HG03571 (cell line): ENCODE measurements around the gene PTPRCAP.
"Not testable (repeated sequence)": the region's sequence is repeated elsewhere in the genome, so short reads cannot be mapped to it uniquely, and the experiment has no call there.

Source experiments
- ATAC-seq: cut with Tn5 transposase; IDR thresholded peaks from one replicate; pipeline ENCODE4 v1.9.1; 2021; ENCODE audit not compliant: unreplicated experiment

PTPRCAP gene

DNA sequence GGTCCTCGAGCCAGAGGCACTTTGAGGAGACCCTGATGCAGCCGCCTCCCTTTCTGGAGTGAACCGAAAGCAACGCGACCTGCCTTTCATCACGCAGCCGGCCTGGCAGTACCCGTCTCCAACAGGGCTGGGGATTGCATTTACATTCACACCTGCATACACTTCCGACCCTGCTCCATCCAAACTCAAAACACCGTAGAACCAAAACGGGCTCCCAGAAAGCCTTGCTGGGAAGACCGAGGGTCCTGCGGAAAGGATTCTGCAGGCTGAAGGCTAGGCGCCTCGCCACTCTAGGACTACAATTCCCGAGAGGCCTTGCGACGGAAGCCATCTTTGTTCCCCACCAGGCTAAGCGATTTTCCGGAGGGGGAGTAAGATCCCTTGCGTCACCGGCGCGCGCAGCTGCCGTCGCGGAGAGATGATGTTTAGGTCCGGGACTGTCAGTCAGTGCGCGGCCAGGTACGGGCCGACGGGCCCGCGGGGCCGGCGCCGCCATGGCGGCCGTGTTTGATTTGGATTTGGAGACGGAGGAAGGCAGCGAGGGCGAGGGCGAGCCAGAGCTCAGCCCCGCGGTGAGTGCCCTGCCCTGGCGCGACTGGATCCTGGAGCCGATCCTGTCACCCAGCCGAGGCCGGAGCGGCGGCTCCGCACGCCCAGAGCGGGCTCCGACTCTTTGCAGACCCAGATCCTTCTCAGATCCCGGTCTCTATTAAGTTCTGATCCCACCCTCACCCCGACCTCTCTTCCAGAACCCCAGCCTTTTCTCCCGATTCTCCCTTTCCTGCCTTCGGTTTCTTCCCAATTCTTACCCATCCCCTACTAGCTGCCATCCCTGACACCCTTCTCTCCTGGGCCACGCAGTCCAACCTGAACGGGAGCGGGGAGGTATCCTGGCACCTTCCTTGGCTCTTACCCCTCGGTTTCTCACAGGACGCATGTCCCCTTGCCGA, 9.2 kb downstream of the PTPRCAP start, which contains the start of gene RPS6KB2:
Gene RPS6KB2, plus strand, starts transcription at position 443 of the 950 bp plus-strand sequence. Its CDS starts 52 bp downstream, at position 495.
- peak; percentile 71 for ATAC-seq

DNA sequence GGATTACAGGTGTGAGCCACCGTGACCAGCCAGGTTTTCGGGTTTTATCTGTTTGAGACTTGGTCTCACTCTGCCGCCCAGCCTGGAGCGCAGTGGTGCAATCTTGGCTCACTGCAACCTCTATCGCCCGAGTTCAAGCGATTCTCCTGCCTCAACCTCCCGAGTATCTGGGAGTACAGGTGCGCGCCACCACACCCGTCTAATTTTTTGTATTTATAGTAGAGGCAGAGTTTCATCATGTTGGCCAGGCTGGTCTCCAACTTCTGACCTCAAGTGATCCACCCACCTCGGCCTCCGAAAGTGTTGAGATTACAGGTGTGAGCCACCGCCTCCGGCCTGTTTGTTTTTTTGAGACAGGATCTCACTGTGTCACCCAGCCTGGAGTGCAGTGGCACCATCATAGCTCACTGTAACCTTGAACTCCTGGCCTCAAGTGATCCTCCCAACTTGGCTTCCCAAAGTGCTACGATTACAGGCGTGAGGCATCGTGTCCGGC, 10.1 kb downstream of the PTPRCAP start:
- not testable (repeated sequence) for ATAC-seq

DNA sequence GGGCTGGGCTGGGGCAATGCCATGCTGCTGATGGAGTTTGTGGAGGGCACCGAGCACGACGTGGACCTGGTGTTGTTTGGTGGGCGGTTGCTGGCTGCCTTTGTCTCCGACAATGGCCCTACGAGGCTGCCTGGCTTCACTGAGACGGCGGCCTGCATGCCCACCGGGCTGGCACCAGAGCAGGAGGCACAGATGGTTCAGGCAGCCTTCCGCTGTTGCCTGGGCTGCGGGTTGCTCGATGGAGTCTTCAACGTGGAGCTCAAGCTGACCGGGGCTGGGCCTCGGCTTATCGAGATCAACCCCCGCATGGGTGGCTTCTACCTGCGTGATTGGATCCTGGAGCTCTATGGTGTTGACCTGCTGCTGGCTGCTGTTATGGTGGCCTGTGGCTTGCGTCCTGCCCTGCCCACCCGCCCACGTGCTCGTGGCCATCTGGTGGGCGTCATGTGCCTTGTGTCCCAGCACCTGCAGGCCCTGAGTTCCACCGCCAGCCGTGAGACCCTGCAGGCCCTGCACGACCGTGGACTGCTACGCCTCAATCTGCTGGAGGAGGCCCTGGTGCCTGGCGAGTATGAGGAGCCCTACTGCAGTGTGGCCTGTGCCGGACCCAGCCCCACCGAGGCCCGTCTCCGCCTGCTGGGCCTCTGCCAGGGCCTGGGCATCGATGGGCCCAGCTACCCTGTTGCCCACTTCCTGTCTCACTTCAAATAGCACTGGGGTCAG, 13.4 kb downstream of the PTPRCAP start:
- no peak for ATAC-seq

DNA sequence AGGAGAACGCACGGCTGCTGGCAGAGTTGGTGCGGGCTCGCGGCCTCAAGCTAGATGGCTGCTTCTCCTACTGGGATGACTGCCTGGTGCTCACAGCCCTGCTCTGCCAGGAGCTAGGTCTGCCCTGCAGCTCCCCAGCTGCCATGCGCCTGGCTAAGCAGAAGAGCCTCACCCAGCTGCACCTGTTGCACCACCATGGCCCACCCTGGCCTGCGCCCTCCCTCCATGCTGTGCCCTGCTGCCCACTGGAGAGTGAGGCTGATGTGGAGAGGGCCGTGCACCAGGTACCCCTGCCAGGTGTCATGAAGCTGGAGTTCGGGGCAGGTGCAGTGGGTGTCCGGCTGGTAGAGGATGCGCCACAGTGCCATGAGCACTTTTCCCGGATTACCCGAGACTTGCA, 14.0 kb downstream of the PTPRCAP start:
- no peak for ATAC-seq

DNA sequence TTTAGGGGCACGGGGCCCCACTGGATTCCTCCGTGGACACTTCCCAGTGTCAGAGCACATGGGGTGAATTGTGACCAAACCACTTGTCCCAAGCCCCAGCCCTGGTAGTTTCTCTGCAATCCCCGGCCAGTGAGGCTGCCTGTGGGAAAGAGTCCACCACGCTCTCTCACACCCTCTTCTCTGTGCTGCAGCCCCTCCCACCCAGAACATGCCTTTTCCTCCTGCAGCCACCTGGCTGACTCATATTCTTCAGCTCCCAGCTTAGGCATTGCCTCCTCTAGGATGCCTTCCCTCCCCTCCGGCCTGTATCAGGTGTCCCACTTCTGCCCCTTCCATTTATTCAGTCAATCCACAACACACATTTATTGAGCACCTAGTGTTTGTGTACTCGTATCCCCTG, 14.6 kb downstream of the PTPRCAP start:
- no peak for ATAC-seq

DNA sequence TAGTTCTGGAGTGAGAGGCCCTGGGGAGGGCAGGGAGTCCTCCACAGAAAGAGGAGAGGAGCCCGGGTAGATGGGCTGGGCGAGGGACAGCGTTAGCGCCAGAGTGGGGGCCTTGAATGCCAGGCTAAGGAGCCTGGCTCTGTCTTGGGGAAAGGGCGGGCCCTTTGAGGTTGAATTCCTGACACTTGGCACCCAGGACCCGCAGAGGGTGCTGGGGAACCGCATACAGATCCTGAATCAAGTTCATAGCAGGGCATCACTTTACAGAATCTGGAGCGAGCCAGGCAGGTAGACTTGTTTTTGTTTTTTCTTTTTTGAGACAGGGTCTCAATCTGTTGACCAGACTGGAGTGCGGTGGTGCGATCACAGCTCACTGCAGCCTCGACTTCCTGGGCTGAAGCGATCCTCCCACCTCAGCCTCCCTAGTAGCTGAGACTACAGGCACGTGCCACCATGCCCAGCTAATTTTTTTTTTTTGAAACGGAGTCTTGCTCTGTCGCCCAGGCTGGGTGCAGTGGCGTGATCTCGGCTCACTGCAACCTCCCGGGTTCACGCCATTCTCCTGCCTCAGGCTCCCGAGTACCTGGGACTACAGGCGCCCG, 16.0 kb downstream of the PTPRCAP start:
- no peak for ATAC-seq

DNA sequence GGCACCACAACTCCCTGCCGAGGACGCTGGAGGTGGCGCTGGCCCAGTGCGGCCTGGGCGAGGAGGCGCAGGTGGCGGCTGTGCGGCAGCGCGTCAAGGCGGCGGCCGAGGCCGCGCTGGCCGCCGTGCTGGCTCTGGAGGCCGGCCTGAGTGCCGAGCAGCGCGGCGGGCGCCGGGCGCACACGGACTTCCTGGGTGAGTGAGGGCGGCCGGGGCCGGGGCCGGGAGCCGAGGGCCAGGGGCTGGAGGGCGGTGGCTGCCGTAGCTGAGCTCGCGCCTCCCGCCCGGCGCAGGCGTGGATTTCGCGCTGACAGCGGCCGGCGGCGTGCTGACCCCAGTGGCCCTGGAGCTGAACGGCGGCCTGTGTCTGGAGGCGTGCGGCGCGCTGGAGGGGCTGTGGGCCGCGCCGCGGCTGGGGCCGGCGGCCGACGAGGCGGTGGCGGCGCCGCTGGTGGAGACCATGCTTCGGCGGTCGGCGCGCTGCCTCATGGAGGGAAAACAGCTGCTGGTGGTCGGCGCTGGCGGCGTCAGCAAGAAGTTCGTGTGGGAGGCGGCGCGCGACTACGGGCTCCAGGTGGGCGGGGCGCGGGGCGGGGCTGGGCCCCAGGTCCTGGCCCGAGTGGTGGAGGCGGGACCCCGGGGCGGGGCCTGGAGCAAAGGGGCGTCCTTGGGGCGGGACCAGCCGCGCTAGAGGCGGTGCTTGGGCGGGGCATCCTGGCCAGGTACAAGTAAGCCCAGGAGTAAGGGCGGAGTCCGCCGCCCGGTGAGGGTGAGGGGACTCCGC, 16.6 kb downstream of the PTPRCAP start:
- peak; percentile 69 for ATAC-seq

DNA sequence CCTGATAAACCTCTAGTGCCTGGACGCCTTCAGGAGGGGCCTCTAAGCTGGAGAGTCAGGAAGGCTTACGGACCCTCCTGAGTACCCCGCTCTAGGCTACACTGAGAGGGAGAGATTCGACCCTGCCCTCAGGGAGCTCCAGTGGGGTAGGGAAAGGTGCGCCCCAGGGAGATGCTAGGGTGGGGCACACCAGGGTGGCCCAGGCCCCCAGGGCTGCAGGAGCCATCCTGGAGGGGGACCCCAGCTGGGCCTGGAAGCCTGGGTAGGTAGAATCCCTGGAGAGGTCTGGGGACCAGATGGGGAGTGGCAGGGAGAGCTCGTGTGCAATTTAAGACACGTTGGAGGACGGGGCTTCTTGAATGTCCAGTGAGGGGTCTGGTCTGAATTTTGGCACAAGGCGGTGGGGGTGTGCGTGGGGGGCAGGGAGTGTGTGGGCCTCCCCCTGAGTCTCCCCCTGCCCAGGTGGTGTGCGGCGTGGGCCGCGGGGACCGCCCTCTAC, 17.3 kb downstream of the PTPRCAP start:
- no peak for ATAC-seq

DNA sequence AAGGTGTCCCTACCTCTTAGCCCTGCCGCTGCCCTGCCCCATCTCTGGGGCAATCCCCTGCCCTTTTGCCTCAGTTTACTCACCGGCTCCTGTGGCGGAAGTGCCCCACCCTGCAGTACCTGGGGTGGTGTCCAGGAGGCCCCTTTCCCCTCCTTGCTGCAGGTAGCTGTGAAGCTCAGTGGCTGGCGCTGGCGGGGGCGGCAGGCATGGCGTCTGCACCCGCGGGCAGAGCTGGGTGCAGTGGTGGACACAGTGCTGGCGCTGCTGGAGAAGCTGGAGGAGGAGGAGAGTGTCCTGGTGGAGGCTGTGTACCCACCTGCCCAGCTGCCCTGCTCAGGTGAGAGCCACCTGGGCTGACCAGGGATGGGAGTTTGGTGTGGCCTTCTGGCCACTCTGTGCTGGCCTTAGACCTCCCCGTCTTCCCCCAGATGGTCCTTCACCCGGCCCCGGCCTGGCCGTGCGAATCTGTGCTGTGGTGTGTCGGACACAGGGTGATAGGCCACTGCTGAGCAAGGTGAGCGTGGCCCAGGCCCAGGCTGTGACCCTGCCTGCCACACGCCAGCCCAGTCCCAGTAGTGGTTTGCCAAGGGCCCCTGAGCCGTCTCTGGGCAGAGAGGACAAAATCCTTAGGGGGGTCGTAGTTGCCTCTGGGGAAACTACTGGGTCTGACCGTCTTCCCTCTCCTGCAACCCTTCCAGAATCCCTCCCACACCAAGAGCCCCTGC, 18.0 kb downstream of the PTPRCAP start:
- no peak for ATAC-seq

DNA sequence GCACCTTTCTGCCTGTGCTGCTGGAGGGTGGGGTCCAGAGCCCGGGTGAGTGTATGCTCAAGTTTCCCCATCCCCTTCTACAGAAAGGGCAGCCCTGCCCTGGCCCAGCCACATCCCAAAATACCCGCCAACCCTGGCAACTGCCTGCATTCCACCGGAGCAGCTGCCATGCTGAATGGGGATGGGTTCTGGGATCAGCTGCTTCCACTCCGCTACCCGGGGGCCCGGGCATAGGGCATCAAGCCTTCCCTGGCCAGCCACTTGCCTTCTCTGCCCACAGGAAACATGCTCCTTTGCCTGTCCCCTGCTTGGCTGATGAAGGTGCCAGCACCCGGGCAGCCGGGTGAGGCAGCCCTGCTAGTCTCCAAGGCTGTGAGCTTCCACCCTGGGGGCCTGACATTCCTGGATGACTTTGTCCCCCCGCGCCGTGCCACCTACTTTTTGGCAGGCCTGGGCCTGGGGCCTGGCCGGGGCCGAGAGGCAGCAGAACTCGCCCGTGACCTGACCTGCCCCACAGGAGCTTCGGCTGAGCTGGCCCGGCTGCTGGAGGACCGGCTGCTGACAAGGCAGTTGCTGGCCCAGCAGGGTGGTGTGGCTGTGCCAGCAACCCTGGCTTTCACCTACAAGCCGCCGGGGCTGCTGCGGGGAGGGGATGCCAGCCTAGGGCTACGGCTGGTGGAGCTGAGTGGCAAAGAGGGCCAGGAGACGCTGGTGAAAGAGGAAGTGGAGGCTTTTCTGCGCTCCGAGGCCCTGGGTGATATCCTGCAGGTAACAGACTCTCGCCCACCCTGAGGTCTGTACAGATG, 18.8 kb downstream of the PTPRCAP start:
- no peak for ATAC-seq

DNA sequence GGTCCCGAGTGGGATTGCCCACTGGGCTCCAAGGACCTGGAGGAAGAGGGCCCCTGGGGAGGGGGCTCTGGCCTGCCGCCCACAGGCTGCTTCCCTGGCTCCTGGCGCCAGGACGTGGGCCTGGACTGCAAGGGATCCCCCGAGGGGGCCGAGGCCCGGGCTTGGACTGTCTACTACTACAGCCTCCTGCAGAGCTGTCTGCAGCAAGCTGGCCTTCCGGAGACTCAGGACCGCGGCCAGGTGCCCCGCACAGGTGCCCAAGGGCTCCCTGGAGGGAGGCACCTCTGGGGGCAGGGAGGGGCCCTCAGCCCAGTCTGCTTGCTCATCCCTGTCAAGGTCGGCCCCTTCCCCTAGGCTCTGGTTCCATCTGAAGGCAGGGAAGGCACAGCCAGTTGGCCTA, 20.1 kb downstream of the PTPRCAP start:
- ATAC-seq = no peak

DNA sequence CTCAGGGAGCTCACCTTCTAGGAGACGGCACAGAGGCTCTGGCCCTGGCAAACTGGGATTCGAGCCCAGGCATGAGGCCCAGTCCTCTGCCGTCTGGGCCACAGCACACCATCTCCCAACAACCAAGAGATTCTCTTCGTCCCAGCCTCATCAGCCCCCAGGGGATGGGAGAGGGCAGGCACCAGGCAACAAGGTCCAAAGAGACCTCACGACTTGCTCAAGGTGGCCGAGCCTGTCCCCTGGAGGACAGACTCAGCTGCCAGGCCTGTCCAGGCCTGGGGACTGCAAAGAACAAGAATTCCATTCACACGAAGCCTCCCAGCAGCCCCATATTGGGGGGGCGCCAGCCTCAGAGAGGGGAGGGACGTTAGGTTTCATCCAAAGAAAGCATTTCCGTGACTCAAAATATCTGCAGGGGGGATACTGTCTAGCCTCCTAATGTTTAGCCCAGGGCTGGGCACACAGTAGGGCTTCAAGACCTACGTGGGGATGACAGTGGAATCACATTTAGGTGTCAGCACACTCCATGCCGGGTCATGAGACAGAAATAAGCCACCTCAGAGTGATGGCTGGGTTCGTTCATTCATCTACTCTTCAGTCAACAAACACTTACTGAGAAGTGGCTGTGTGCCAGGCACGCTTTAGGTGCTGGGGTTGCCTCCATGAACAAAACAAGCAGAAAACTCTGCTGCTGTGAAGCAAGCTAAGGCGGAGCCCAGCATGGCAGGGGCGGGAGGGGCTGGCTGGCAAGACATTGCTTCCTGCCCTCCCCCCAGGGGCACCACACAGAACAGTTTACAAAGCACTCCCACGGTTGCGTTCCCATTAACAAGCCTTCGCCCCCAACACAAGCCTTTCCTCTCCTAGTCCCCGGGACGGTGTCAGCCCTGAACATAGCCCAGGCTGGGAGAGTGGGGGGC, 20.8 kb downstream of the PTPRCAP start:
- ATAC-seq = no peak

DNA sequence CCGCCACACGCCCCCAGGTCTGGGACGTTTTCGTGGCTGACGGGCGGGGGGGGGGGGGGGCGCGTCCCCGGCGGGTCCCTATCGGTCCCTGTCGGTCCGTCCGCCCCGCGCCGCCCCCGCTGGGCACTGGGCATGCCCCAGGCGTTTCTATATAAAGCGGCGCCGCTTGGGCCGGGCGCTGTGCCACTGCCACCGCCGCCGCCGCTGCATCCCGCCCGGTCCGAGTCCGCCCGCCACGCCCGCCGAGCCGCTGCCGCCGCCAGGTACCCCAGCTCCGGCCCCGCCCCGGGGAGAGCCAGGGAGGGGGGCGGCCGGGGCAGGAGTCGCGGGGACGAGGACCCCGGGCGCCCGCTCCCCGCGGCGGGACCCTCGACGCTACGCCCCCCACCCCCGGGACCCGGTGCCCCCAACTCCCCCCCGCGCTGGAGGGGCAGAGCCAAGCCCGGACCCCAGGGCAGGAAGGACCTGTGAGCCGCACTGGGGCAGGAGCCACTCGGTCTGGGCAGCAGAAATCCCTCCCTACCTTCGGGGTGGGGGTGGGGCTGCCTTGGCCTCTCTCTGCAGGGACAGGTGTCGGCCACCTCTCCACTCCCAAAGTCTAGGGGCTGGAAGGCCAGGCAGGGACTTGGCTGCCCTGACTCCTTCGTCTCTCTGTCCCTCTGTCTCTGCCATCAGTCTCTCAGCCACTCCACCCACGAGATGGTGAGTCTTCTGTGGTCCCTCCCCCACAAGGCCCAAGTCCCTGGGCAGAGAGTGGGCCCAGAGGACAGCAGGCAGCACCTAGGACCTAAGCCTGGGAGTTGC, 21.8 kb downstream of the PTPRCAP start, which contains the start of gene CARNS1:
Gene CARNS1, plus strand, starts transcription at position 178 of the 804 bp plus-strand sequence. Its CDS starts 522 bp downstream, at position 700.
- no peak for ATAC-seq

DNA sequence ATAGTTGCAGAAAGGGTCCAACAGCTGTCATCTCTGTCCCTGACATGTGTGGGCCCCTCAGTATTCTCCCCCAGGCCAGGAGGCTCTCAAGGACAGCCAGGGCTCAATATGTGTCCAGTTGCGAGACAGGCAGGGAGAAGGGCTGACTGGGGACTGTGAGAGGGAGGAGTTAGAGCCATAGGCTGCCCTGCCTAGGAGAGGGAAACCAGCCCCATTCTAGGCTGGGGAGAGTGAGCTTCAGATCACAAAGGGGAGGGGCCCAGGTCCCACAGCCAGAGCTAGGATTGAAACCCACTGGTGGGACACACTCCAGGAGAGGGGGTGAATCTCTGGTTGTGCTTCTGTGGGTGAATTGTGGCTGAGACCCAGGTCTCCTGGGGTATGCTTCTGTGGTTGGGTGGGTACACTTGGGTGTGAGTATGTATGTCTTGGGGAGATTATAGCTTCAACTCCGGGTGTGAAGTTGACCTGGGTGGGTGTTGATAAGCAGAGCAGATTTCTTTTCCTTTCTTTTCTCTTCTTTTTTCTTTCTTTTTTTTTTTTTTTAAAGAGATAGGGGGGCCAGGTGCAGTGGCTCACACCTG, 24.1 kb downstream of the PTPRCAP start:
- no peak for ATAC-seq

DNA sequence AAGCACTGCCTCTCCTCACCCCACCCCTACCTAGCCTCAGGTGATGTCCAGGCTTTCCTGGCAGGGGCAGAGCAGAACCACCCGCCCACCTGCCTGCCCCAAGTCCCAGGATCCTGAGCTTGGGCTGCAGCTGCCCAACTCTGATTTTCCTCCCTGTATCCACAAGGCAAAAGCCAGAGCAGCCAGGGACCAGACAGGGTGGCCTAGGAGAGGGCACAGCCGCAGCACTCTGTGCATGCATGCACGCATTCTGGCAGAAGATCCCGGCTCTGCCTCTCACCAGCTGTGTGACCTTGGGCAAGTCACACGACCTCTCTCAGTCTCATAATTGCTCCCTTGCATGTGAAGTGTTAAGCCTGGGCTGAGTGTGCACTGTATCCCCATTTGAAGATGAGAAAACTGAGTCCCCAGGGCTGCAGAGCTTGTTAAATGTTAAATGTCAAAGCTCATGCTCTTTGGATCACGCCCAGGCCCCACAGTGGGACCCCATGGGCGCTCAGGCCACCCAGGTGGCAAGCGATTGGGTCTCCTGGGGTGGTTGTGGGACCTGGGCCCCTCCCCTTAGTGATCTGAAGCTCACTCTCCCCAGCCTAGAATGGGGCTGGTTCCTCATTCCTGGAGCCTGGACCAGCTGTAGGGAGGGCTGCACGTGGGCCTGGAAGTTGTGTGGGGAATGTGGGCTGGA, 24.8 kb downstream of the PTPRCAP start:
- no peak for ATAC-seq

DNA sequence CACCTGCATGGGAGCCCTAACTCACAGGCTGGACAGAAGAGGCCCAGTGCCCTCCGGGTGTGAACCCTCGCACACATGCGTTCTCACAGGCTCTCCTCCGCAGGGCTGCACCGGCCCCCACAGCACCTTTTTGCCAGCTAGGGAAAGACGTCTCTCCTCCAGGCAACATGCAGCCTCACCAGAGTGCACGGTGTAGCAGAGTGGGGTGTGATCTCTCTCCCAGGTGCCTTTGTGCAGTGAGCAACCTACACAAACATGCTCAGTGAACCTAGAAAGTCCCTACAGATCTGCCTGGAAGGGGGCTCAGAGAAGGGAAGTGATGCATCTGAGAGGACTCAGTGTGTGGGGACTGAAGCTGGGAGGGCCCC, 25.7 kb downstream of the PTPRCAP start:
- no peak for ATAC-seq
